Glutamatergic neuron (in vitro differentiated cells): ENCODE results near the gene FABP7. TPM values are rescaled to one million over a fixed set of nuclear protein-coding genes. Genes with fewer than 3 reads are reported as not detected.

ENCODE experiments used
- DNase-seq: peaks from one replicate; pipeline ENCODE4 v3.0.0; 2022
- H3K27ac Mint-ChIP-seq: one replicate; pipeline ENCODE4 v1.8.0; 2020; ENCODE audit warnings: mild to moderate bottlenecking, mixed read lengths, inconsistent platforms; ENCODE audit not compliant: unreplicated experiment
- H3K27me3 Mint-ChIP-seq: one replicate; pipeline ENCODE4 v1.8.0; 2020; ENCODE audit warnings: mild to moderate bottlenecking, moderate library complexity, mixed read lengths, inconsistent platforms; ENCODE audit not compliant: unreplicated experiment
- H3K36me3 Mint-ChIP-seq: one replicate; pipeline ENCODE4 v1.8.0; 2020; ENCODE audit warnings: mild to moderate bottlenecking, mixed read lengths, inconsistent platforms; ENCODE audit not compliant: unreplicated experiment
- H3K4me1 Mint-ChIP-seq: one replicate; pipeline ENCODE4 v1.8.0; 2020; ENCODE audit warnings: mild to moderate bottlenecking, low read depth, mixed read lengths, inconsistent platforms; ENCODE audit not compliant: unreplicated experiment
- H3K4me3 Mint-ChIP-seq: one replicate; pipeline ENCODE4 v1.8.0; 2020; ENCODE audit warnings: mild to moderate bottlenecking, mixed read lengths, inconsistent platforms; ENCODE audit not compliant: unreplicated experiment
- H3K9me3 Mint-ChIP-seq: one replicate; pipeline ENCODE4 v1.8.0; 2020; ENCODE audit warnings: mild to moderate bottlenecking, moderate library complexity, mixed read lengths, inconsistent platforms; ENCODE audit not compliant: unreplicated experiment
- CTCF ChIP-seq: fragments of 200-600 bp; sonication (generic); IDR thresholded peaks from one replicate; pipeline ENCODE4 v1.5.0; 2021; ENCODE audit not compliant: partially characterized antibody, unreplicated experiment
- total RNA-seq: library from RNA; stranded (reverse); fragmentation: NEBNext Ultra II Directional; extraction: Animal tissue kit (Norgen Biotek cat#: 25700); gene quantifications from one replicate; pipeline ENCODE4 v1.2.1, GENCODE V29; 2021; ENCODE audit not compliant: unreplicated experiment

Gene FABP7
- total RNA-seq, 1 donor from 2014 or later = 3.3 TPM

GRCh38 chr6:122809691-122810090 lies 30.2 kb downstream of the FABP7 start:
- Mint-ChIP-seq H3K4me3 (no peak overlapping the region), H3K27me3 (no peaks in the 10 kb centered on the region), H3K4me1 (no peaks in the 10 kb centered on the region), H3K36me3 (no peaks in the 10 kb centered on the region), H3K9me3 (no peaks in the 10 kb centered on the region), H3K27ac (no peak overlapping the region)
- no peak for TF ChIP-seq CTCF
- DNase-seq = no peak

- Mint-ChIP-seq H3K36me3 (no peaks in the 10 kb centered on the region), H3K27ac (no peak overlapping the region), H3K9me3 (no peaks in the 10 kb centered on the region), H3K4me3 (no peak overlapping the region), H3K27me3 (no peaks in the 10 kb centered on the region), H3K4me1 (no peaks in the 10 kb centered on the region)
- TF ChIP-seq CTCF = no peak
- DNase-seq = no peak
Observed at GRCh38 chr6:122810189-122810588, 30.7 kb downstream of the FABP7 start.

- Mint-ChIP-seq H3K4me3 (no peak overlapping the region), H3K27me3 (peaks cover 2% of the 10 kb centered on the region), H3K4me1 (peaks cover 7% of the 10 kb centered on the region), H3K27ac (no peak overlapping the region), H3K9me3 (no peaks in the 10 kb centered on the region), H3K36me3 (no peaks in the 10 kb centered on the region)
- no peak for DNase-seq
- no peak for TF ChIP-seq CTCF
Observed at GRCh38 chr6:122817358-122817757, 37.8 kb downstream of the FABP7 start.

- no peak for DNase-seq
- no peaks in the 10 kb centered on the region for H3K36me3 Mint-ChIP-seq
- no peak for TF ChIP-seq CTCF
- H3K9me3 Mint-ChIP-seq = no peaks in the 10 kb centered on the region
- no peak overlapping the region for H3K4me3 Mint-ChIP-seq
- no peak overlapping the region for H3K27ac Mint-ChIP-seq
- H3K4me1 Mint-ChIP-seq = peaks cover 7% of the 10 kb centered on the region
- H3K27me3 Mint-ChIP-seq = peaks cover 2% of the 10 kb centered on the region
Observed at GRCh38 chr6:122817766-122818165, 38.2 kb downstream of the FABP7 start.

- Mint-ChIP-seq H3K27ac (no peak overlapping the region), H3K27me3 (peaks cover 2% of the 10 kb centered on the region), H3K4me1 (peaks cover 7% of the 10 kb centered on the region), H3K9me3 (no peaks in the 10 kb centered on the region), H3K4me3 (no peak overlapping the region), H3K36me3 (no peaks in the 10 kb centered on the region)
- no peak for DNase-seq
- TF ChIP-seq CTCF = no peak
Observed at GRCh38 chr6:122818866-122819265, 39.4 kb downstream of the FABP7 start.
